Adipocyte (in vitro differentiated cells): Measurements from ENCODE around the gene ADGRL3.

ENCODE experiments used
- DNase-seq: peaks from one replicate; pipeline ENCODE4 v3.0.0-alpha.2; 2015; ENCODE audit warnings: low read depth
- H3K27me3 ChIP-seq: replicated peaks from 2 replicates; pipeline ENCODE4 v1.7.0; 2013; ENCODE audit warnings: mild to moderate bottlenecking, low read length, moderate library complexity; ENCODE audit not compliant: control insufficient read depth, insufficient read depth
- H3K36me3 ChIP-seq: 2 replicates; pipeline ENCODE4 v1.7.0; 2013; ENCODE audit warnings: low read length, mild to moderate bottlenecking, moderate library complexity; ENCODE audit not compliant: control insufficient read depth, insufficient read depth, severe bottlenecking
- H3K4me1 ChIP-seq: 2 replicates; pipeline ENCODE4 v1.7.0; 2013; ENCODE audit warnings: mild to moderate bottlenecking, low read length, moderate library complexity; ENCODE audit not compliant: control insufficient read depth, insufficient read depth
- H3K4me3 ChIP-seq: 2 replicates; pipeline ENCODE4 v1.7.0; 2013; ENCODE audit warnings: mild to moderate bottlenecking, low read length, moderate library complexity
- H3K9ac ChIP-seq: 2 replicates; pipeline ENCODE4 v1.7.0; 2013; ENCODE audit warnings: mild to moderate bottlenecking, low read length, moderate library complexity
- H3K9me3 ChIP-seq: 2 replicates; pipeline ENCODE4 v1.7.0; 2013; ENCODE audit warnings: mild to moderate bottlenecking, low read length, moderate library complexity; ENCODE audit not compliant: control insufficient read depth

Gene ADGRL3

GRCh38 chr4:61318431-61318830, 118.3 kb downstream of the ADGRL3 start:
- Histone ChIP-seq H3K36me3 (no peaks in the 10 kb centered on the region), H3K4me1 (no peaks in the 10 kb centered on the region), H3K9me3 (no peaks in the 10 kb centered on the region), H3K4me3 (no peak overlapping the region), H3K27me3 (no peaks in the 10 kb centered on the region), H3K9ac (no peak overlapping the region)
- no peak for DNase-seq

DNA sequence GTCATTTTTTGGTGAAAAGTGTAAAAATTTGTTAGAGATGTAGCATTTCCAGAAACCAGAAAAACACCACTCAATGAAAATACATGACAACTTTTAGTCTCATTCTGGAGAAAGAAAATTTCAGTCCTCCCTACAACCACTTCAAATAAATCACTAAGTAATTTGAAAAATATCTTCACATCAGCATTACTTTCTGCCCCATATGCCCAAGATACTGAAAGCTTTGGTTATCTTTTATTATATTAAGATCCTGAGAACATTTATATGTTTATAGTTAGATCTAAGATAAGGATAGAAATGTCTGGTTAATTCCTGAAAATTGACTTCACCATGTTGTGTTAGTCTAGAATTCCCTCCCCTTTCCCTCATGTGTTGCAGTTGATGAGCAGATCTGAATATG, 119.0 kb downstream of the ADGRL3 start:
- no peak overlapping the region for H3K4me3 ChIP-seq
- DNase-seq = no peak
- no peak overlapping the region for H3K9ac ChIP-seq
- H3K36me3 ChIP-seq = no peaks in the 10 kb centered on the region
- no peaks in the 10 kb centered on the region for H3K4me1 ChIP-seq
- H3K27me3 ChIP-seq = no peaks in the 10 kb centered on the region
- H3K9me3 ChIP-seq = peaks cover 4% of the 10 kb centered on the region

GRCh38 chr4:61320154-61320553, 120.0 kb downstream of the ADGRL3 start:
- no peaks in the 10 kb centered on the region for H3K4me1 ChIP-seq
- no peaks in the 10 kb centered on the region for H3K36me3 ChIP-seq
- no peak overlapping the region for H3K9ac ChIP-seq
- peak; percentile 24 for DNase-seq
- no peaks in the 10 kb centered on the region for H3K27me3 ChIP-seq
- H3K4me3 ChIP-seq = no peak overlapping the region
- peaks cover 4% of the 10 kb centered on the region for H3K9me3 ChIP-seq

DNA sequence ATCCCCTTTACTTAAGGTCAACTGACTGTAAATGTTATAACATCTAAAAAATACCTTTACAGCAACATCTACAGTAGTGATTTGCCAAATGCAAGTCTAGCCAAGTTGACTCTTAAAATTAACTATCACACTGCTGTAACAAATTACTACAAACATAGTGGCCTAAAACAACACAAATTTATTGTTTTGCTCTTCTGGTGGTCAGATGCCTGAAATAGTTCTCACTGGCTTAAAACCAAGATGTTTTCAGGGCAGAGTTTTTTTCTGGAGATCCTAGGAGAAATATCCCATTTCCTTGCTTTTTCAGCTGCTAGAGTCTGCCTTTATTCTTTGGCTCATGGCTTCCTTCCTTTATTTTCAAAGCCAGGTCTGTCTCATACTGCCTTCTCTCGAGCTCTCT, 120.5 kb downstream of the ADGRL3 start:
- Histone ChIP-seq H3K27me3 (no peaks in the 10 kb centered on the region), H3K9ac (no peak overlapping the region), H3K4me1 (no peaks in the 10 kb centered on the region), H3K36me3 (no peaks in the 10 kb centered on the region), H3K4me3 (no peak overlapping the region), H3K9me3 (peaks cover 4% of the 10 kb centered on the region)
- DNase-seq = no peak

DNA sequence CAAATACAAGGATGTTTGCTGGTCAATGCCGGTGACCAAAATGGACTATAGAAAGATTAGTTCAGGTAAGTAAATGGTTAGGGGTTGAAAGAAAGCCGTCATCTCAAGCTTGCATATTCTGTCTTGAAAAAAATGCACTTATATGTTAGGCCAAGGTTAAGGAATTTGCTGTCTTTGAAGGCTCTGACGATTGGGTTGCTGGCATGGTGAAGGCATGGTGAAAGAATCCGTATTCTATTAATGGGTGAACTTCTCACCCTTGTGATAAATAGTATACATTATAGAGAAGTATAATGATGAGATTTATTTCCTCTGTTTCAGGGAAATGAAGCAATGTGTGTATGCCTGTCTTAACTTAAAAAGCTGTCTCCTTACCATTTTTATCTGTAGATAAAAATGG, 132.6 kb downstream of the ADGRL3 start:
- H3K4me3 ChIP-seq = no peak overlapping the region
- no peaks in the 10 kb centered on the region for H3K27me3 ChIP-seq
- DNase-seq = no peak
- peaks cover 3% of the 10 kb centered on the region for H3K9me3 ChIP-seq
- no peaks in the 10 kb centered on the region for H3K36me3 ChIP-seq
- no peak overlapping the region for H3K9ac ChIP-seq
- no peaks in the 10 kb centered on the region for H3K4me1 ChIP-seq

DNA sequence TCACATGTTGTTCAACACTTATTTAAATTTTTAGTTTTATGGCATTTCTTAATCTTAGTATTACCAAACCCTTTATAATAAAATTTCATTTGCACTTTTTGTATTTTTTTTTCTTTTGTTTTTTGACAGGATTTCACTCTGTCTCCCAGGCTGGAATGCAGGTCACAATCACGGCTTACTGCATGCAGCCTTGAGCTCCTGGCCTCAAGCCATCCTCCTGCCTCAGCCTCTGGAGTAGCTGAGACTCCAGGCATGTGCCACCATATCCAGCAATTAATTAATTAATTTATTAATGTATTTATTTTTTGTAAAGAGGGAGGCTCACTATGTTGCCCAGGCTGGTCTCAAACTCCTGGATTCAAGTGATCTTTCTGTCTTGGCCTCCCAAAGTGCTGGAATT, 133.4 kb downstream of the ADGRL3 start:
- no peaks in the 10 kb centered on the region for H3K27me3 ChIP-seq
- H3K9ac ChIP-seq = no peak overlapping the region
- no peak overlapping the region for H3K4me3 ChIP-seq
- no peaks in the 10 kb centered on the region for H3K4me1 ChIP-seq
- H3K9me3 ChIP-seq = peaks cover 3% of the 10 kb centered on the region
- DNase-seq = no peak
- no peaks in the 10 kb centered on the region for H3K36me3 ChIP-seq

GRCh38 chr4:61335241-61335763, 135.2 kb downstream of the ADGRL3 start:
- no peaks in the 10 kb centered on the region for H3K27me3 ChIP-seq
- H3K36me3 ChIP-seq = no peaks in the 10 kb centered on the region
- no peaks in the 10 kb centered on the region for H3K9me3 ChIP-seq
- H3K9ac ChIP-seq = no peak overlapping the region
- no peaks in the 10 kb centered on the region for H3K4me1 ChIP-seq
- no peak overlapping the region for H3K4me3 ChIP-seq
- DNase-seq = no peak

- Histone ChIP-seq H3K4me3 (no peak overlapping the region), H3K9me3 (no peaks in the 10 kb centered on the region), H3K4me1 (no peaks in the 10 kb centered on the region), H3K27me3 (no peaks in the 10 kb centered on the region), H3K36me3 (no peaks in the 10 kb centered on the region), H3K9ac (no peak overlapping the region)
- no peak for DNase-seq
Observed at GRCh38 chr4:61336488-61336887, 136.4 kb downstream of the ADGRL3 start.

- no peaks in the 10 kb centered on the region for H3K27me3 ChIP-seq
- H3K9ac ChIP-seq = no peak overlapping the region
- DNase-seq = no peak
- no peak overlapping the region for H3K4me3 ChIP-seq
- H3K9me3 ChIP-seq = no peaks in the 10 kb centered on the region
- no peaks in the 10 kb centered on the region for H3K4me1 ChIP-seq
- no peaks in the 10 kb centered on the region for H3K36me3 ChIP-seq
Observed at GRCh38 chr4:61336916-61337315, 136.8 kb downstream of the ADGRL3 start.

DNA sequence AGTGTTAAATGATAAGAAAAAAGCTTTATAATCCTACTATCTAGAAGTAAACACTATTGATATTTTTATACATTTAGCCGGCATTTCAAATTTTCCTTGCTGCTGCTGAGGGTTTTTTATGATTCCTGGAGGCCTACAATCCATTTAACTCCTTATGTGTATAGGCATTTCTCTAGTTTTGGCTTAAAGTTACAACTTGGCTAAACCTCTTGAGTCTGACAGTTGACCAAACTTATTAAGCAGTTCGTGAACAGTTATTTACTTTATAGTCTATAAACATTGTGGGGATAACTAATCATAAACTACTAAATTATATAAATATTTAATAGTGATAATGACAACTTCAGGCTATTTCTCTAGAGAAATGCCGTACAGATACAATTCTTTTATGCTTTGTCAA, 141.9 kb downstream of the ADGRL3 start:
- DNase-seq = no peak
- Histone ChIP-seq H3K9me3 (no peaks in the 10 kb centered on the region), H3K9ac (no peak overlapping the region), H3K36me3 (no peaks in the 10 kb centered on the region), H3K4me3 (no peak overlapping the region), H3K27me3 (no peaks in the 10 kb centered on the region), H3K4me1 (no peaks in the 10 kb centered on the region)

- H3K27me3 ChIP-seq = no peaks in the 10 kb centered on the region
- no peak for DNase-seq
- no peaks in the 10 kb centered on the region for H3K36me3 ChIP-seq
- H3K9ac ChIP-seq = no peak overlapping the region
- H3K9me3 ChIP-seq = peaks cover 2% of the 10 kb centered on the region
- H3K4me1 ChIP-seq = no peaks in the 10 kb centered on the region
- H3K4me3 ChIP-seq = no peak overlapping the region
Observed at GRCh38 chr4:61350932-61351331, 150.8 kb downstream of the ADGRL3 start.

DNA sequence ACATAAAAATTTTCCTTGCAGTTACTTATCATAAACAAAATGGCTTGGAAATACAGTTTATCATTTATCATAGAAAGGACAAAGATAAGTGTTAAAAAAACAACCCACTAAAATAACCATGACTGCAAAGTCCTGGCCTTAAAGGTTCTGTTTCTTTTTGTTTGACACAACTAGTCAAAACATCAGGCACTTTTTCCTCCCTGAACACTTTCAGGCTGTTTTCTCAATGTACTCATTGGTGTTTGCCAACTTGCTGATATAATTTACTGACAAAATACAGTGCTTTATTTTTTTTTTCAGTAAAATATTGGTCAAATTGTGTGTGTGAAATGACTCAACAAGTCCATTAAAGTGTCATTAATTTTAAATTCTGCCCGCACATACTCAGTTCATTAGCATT, 156.6 kb downstream of the ADGRL3 start:
- no peak for DNase-seq
- Histone ChIP-seq H3K9ac (no peak overlapping the region), H3K4me1 (no peaks in the 10 kb centered on the region), H3K4me3 (no peak overlapping the region), H3K36me3 (no peaks in the 10 kb centered on the region), H3K27me3 (no peaks in the 10 kb centered on the region), H3K9me3 (peaks cover 2% of the 10 kb centered on the region)
